Stimulated activated CD8-positive, alpha-beta memory T cell treated with anti-CD3 and anti-CD28 coated beads, Interleukin-4, amount 100 ng/mL, for 4 hours (primary cell): ENCODE results near the gene PRRG1.
"Not testable (repeated sequence)": the region's sequence is repeated elsewhere in the genome, so short reads cannot be mapped to it uniquely, and the experiment has no call there.

Source experiments
- DNase-seq, 2 donors: peaks; one replicate each; pipeline ENCODE4 v3.0.0-alpha.2; 2020; ENCODE audit warnings: low read depth in 2 of 2, low spot score in 1 of 2

The PRRG1 gene

GRCh38 chrX:37378404-37378803 is 29.2 kb downstream of the PRRG1 start:
- DNase-seq: no peak

GRCh38 chrX:37378830-37379229 is 29.7 kb downstream of the PRRG1 start:
- no peak for DNase-seq

- no peak for DNase-seq
These were observed 31.1 kb downstream of the PRRG1 start for GRCh38 chrX:37380256-37380655.

GRCh38 chrX:37380924-37381323 is 31.8 kb downstream of the PRRG1 start:
- DNase-seq: no peak

GRCh38 chrX:37383313-37383712 is 34.1 kb downstream of the PRRG1 start:
- no peak for DNase-seq

- DNase-seq: no peak
These were observed 39.2 kb downstream of the PRRG1 start for GRCh38 chrX:37388413-37388812.

DNA sequence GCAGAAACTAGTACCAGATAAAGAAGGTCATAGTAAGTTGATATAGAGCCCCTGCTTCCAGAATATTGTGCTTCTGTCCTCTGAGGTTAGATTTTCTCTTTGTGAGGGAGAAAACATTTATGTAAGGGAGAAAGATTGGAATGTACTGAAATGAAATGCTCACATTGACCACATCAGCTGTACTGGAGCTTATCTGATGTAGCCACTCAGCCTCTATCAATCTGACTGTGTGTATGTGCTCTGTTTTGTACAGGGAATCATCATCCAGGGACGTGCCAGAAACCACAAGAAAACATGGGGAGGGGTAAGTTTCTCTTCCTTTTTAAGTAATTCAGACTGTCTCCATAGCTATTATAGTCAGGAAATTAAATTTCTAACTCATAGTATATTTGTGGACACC is 56.8 kb downstream of the PRRG1 start:
- no peak for DNase-seq

DNA sequence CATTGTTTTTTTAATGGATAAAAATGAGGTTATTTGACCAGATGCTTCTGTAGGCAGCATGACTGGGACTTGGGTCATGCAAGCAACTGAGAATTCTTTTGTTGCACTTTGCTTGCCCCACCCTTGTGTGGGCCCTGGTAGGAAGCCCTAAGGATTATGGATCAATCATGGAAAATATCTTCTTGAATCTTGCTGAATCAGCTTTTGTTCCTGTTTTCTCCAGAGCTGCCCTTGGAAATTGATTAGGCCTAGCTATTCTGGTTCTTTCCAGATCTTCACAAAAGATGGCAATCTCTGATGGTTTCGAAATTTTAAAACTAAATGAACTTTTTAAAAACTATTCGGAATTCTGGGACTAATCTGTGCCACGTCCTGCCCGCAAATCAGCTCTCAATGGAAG is 58.6 kb downstream of the PRRG1 start:
- no peak for DNase-seq

DNA sequence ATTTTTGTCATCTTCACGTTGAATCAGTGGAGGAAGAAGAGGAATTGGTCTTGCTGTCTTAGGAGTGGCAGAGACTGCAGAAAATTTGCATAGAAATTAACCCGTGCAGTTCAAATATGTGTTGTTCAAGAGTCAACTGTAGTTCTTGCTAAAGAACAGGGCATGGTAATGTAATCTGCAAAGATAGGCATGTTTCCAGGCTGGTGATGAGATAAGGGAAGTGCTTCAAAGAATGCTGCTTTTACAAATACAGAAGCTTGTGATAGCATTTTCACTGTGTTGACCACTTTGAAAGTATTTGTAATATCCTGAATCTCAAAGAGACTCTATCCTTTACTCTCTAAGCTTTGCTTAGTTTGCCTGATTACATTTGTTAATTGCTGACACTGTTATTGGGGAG is 60.1 kb downstream of the PRRG1 start:
- no peak for DNase-seq

- no peak for DNase-seq
These were observed 71.0 kb downstream of the PRRG1 start for GRCh38 chrX:37420185-37420584.

- DNase-seq: no peak
These were observed 71.6 kb downstream of the PRRG1 start for GRCh38 chrX:37420756-37421155.

GRCh38 chrX:37424000-37424429 is 74.9 kb downstream of the PRRG1 start:
- DNase-seq: no peak

DNA sequence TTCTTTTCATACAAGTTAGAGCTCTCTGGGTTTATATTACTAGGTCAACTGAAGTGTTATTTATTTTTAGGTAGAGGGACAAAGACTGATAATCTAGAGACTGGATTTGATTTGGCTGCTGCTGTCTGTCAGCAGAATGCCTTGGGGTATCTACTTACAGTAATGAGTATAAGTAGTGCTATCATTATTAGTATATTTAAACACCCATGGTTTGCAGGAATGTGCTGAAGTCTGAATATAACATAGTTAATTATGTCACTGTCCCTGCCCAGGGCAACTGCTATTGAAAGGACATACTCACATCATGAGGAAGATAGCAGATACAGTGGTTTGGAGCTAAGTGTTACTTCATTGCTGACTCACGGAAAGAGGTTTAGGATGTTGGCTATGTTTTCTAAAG is 76.2 kb downstream of the PRRG1 start:
- no peak for DNase-seq

DNA sequence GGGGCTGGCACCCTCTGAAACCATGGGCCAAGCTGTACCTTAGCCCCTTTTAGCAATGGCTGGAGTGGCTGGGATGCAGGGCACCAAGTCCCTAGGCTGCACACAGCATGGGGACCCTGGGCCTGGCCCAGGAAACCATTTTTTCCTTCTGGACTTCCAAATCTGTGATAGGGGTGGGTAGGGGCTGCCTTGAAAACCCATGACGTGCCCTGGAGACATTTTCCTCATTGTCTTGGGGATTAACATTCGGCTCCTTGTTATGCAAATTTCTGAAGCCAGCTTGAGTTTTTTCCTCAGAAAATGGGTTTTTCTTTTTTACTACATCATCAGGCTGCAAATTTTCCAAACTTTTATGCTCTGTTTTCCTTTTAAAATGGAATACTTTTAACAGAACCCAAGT is 79.8 kb downstream of the PRRG1 start:
- not testable (repeated sequence) for DNase-seq

DNA sequence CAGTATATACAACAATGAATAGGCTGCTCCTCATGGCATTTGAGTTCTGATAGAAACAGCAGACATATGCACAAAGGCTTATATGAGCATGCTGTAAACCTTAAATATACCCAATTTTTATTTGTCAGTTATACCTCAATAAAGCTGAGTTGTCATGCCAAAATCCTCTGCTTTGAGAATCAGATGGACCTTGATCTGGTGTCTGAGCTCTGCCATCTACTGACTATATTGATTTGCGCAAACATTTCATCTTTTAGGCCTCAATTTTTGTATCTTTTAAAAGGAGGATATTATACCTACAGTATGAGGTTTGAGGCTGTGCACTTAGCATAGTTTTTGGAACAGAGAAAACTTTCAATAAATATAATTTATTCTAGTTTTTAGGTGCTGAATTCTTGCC is 85.2 kb downstream of the PRRG1 start:
- no peak for DNase-seq

DNA sequence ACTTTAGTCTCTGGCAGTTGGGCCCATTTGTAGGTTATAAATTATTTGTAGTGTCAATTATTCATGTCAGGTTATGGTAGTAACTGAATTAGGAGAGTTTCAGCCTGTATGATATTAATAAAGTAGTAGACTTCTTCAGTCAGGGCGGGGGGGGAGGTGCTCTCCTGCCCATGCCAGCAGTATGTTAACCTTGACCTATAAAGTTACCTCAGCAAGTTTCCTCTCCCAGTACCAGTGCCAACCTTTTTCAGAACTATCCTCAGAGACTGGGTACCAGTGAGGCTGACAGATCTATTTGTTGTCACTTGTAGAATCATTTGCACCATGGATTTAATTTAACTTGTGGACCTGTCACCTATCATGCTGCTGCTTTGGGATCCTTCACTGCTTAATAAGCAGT is 88.0 kb downstream of the PRRG1 start:
- no peak for DNase-seq

- DNase-seq: no peak
These were observed 92.2 kb downstream of the PRRG1 start for GRCh38 chrX:37441377-37441776.

GRCh38 chrX:37445182-37445581 is 96.0 kb downstream of the PRRG1 start:
- DNase-seq: no peak

- no peak for DNase-seq
These were observed 104.7 kb downstream of the PRRG1 start for GRCh38 chrX:37453821-37454220.

- DNase-seq: no peak
These were observed 105.5 kb downstream of the PRRG1 start for GRCh38 chrX:37454537-37455285.

- no peak for DNase-seq
These were observed 106.2 kb downstream of the PRRG1 start for GRCh38 chrX:37455381-37455780.

DNA sequence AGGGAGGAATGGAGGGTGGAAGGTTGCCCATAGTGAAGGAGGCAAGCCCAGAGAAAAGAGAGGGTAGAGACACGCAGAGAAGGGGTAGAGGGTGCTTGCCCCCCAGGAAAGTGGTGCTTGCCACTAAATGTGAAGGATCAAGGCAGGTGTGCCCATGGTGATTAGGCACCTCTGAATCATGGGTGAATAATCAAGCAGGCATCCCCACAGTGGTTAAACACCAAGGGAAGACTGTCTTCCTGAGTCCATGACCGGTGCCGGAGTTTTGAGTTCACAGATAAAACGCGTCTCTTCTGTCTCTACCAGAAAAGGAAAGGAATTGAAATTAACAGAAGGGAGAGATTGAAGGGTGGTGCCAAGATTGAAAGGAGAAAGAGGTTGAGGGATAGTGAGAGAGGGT is 111.1 kb downstream of the PRRG1 start:
- not testable (repeated sequence) for DNase-seq

DNA sequence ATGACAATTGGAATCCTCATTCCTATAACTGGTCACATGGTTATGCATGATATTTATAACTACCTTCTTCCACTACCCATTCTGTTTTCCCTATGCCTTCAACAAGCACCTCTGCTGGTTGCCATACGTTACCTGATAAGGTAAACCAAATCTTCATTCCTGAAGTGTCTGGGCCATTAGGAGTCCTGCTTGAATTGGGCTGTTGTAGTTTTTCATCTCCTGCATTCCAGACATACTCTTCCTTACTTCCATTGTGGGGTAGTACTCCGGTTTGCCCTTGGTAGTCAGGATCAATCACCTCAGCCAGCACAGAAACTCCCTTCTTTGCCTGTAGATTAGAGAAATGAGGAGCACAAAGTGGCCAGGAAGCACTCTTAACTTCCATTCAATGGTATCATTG is 113.2 kb downstream of the PRRG1 start:
- no peak for DNase-seq
